Psoas muscle (tissue), 8 donors: ENCODE data around the gene VWA8. TPM values are rescaled to one million over a fixed set of nuclear protein-coding genes. Genes with fewer than 3 reads are reported as not detected.

Source experiments
- ATAC-seq, 4 donors: fragments of 200-7000 bp; cut with Tn5 transposase; one replicate each; pipeline ENCODE4 v1.9.1; 2020; ENCODE audit warnings: moderate library complexity in 3 of 4, mild to moderate bottlenecking in 2 of 4
- DNase-seq, 2 donors: peaks; one replicate each; pipeline ENCODE4 v3.0.0-alpha.2; 2020
- H3K27ac ChIP-seq: fragments of 200-600 bp; one replicate; pipeline ENCODE4 v1.8.0; 2022
- H3K27me3 ChIP-seq, 3 donors: fragments of 200-600 bp in 1 of 3; one replicate each; pipeline versions ENCODE4 v1.6.1 to v1.8.0; 2013 to 2022; ENCODE audit warnings: low read length in 2 of 3, mild to moderate bottlenecking in 2 of 3, moderate library complexity in 1 of 3; ENCODE audit not compliant: insufficient read depth in 3 of 3
- H3K36me3 ChIP-seq, 2 donors: fragments of 200-600 bp in 1 of 2; one replicate each; pipeline versions ENCODE4 v1.6.1 to v1.8.0; 2013 to 2022; ENCODE audit warnings: low read depth in 1 of 2, mild to moderate bottlenecking in 1 of 2, moderate library complexity in 1 of 2; ENCODE audit not compliant: insufficient read depth in 1 of 2
- H3K4me1 ChIP-seq: fragments of 200-600 bp; one replicate; pipeline ENCODE4 v1.8.0; 2022
- H3K4me3 ChIP-seq: fragments of 200-600 bp; one replicate; pipeline ENCODE4 v1.8.0; 2022; ENCODE audit warnings: mild to moderate bottlenecking
- H3K9me3 ChIP-seq: fragments of 200-600 bp; one replicate; pipeline ENCODE4 v1.8.0; 2022
- WGBS, 3 donors: extraction: QIAGEN DNeasy Blood & Tissue Kit; methylation state at CpG; one replicate each; pipeline versions ENCODE4 v1.1.6 to v1.1.7; 2013; 5-methylcytosine and 5-hydroxymethylcytosine counted together
- intact Hi-C, 2 donors: fragments of 100-400 bp; cut with DNase I; formaldehyde crosslinking; loops; one replicate each; pipeline versions ENCODE4 v1.11.0 to v1.14.2; 2022
- polyA plus RNA-seq, 3 donors: library from polyadenylated mRNA; stranded (reverse); fragments of 200-250 nt; gene quantifications; one replicate each; pipeline ENCODE4 v1.2.3, GENCODE V29; 2013
- total RNA-seq, 4 donors: library from RNA; stranded (reverse); fragmentation: NEBNext Ultra II Directional in 2 of 4; extraction: Animal tissue kit (Norgen Biotek cat#: 25700) in 2 of 4; gene quantifications; one replicate each; pipeline versions ENCODE4 v1.2.1 to v1.2.4, GENCODE V29; 2021 to 2023
- TF ChIP-seq, protein P1 (sequence below): fragments of 200-600 bp; IDR thresholded peaks from one replicate; pipeline ENCODE4 v1.8.0; 2022; ENCODE audit warnings: antibody characterized with exemption
- donor health status: healthy with polysubstance abuse.
- donor health status: DM: no; HTN: no; CAD: no; lungs with moderate emphysema.
- donor health status: Bipolar disorder and iron deficiency.
- donor health status: healthy.
- donor health status: DM: yes; HTN: yes; CAD: no.
- donor health status: DM: no; HTN: no; CAD: no.
- donor health status: DM: no; HTN: no; CAD: no.
- donor health status: DM: yes; HTN: yes; CAD: no.

The VWA8 gene
- total and polyA plus RNA-seq, 7 donors, result 8.6 to 50.5 (median 30.1) TPM

DNA sequence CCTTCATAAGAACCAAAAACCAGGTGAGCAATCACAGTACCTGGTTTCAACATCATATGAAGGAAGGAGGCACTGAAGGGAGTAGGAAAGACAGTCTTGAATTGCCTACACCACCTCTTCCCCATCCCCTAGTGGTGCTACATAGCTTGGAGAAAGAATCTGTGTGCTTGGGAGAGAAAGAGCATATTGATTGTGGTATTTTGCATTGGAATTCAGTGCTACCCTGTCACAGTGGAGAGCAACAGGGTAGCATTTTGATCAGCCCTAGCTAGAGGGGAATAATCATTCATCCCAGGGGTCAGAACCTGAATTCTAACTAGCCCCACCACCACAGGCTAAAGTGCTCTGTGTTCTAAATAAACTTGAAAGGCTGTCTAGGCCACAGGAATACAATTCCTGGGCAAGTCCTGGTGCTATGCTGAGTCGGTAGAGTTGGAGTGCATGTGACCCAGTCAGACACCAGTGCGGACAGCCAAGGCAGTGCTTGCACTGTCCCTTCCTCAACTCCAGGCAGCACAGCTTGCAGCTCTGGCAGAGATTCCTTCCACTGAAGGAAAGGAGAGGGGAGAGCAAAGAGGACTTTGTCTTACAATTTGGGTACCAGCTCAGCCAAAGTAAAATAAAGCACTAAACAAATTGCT is 158.7 kb downstream of the VWA8 start:
- peaks cover 3% of the 10 kb centered on the region for H3K9me3 ChIP-seq
- no peaks in the 10 kb centered on the region for H3K27me3 ChIP-seq
- intact Hi-C loops, result no loop called here
- DNase-seq, result no peak
- peak in 2 of 4 donors; percentile 58 to 66 for ATAC-seq
- no peak overlapping the region for H3K27ac ChIP-seq
- H3K36me3 ChIP-seq, result peaks cover 3 to 18% of the 10 kb centered on the region in 2 donors
- no peak overlapping the region for H3K4me3 ChIP-seq
- H3K4me1 ChIP-seq, result no peaks in the 10 kb centered on the region
- TF ChIP-seq, protein P1, sequence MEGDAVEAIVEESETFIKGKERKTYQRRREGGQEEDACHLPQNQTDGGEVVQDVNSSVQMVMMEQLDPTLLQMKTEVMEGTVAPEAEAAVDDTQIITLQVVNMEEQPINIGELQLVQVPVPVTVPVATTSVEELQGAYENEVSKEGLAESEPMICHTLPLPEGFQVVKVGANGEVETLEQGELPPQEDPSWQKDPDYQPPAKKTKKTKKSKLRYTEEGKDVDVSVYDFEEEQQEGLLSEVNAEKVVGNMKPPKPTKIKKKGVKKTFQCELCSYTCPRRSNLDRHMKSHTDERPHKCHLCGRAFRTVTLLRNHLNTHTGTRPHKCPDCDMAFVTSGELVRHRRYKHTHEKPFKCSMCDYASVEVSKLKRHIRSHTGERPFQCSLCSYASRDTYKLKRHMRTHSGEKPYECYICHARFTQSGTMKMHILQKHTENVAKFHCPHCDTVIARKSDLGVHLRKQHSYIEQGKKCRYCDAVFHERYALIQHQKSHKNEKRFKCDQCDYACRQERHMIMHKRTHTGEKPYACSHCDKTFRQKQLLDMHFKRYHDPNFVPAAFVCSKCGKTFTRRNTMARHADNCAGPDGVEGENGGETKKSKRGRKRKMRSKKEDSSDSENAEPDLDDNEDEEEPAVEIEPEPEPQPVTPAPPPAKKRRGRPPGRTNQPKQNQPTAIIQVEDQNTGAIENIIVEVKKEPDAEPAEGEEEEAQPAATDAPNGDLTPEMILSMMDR, result no peak
- 62 to 90% (median 88%) methylated on average over 2 of the region's 2 CpGs for WGBS, 3 donors

- no peak overlapping the region for H3K27ac ChIP-seq
- TF ChIP-seq, protein P1, result no peak
- ATAC-seq, result no peak
- no peak for DNase-seq
- H3K9me3 ChIP-seq, result no peaks in the 10 kb centered on the region
- intact Hi-C loops, result no loop called here
- H3K27me3 ChIP-seq, result no peaks in the 10 kb centered on the region
- no peaks in the 10 kb centered on the region for H3K4me1 ChIP-seq
- no peak overlapping the region for H3K4me3 ChIP-seq
- no peaks in the 10 kb centered on the region for H3K36me3 ChIP-seq
Observed at GRCh38 chr13:41791056-41791455, 169.9 kb downstream of the VWA8 start.

- intact Hi-C loops, result no loop called here
- no peaks in the 10 kb centered on the region for H3K9me3 ChIP-seq
- DNase-seq (no peak), ATAC-seq (peak; percentile 40 to 80 (median 66))
- no peak overlapping the region for H3K27ac ChIP-seq
- no peaks in the 10 kb centered on the region for H3K27me3 ChIP-seq
- no peaks in the 10 kb centered on the region for H3K36me3 ChIP-seq
- TF ChIP-seq, protein P1, result no peak
- H3K4me3 ChIP-seq, result no peak overlapping the region
- no peaks in the 10 kb centered on the region for H3K4me1 ChIP-seq
- 50 to 57% (median 56%) methylated on average over 4 of the region's 4 CpGs for WGBS, 3 donors
Observed at GRCh38 chr13:41788552-41788951, 172.4 kb downstream of the VWA8 start.

DNA sequence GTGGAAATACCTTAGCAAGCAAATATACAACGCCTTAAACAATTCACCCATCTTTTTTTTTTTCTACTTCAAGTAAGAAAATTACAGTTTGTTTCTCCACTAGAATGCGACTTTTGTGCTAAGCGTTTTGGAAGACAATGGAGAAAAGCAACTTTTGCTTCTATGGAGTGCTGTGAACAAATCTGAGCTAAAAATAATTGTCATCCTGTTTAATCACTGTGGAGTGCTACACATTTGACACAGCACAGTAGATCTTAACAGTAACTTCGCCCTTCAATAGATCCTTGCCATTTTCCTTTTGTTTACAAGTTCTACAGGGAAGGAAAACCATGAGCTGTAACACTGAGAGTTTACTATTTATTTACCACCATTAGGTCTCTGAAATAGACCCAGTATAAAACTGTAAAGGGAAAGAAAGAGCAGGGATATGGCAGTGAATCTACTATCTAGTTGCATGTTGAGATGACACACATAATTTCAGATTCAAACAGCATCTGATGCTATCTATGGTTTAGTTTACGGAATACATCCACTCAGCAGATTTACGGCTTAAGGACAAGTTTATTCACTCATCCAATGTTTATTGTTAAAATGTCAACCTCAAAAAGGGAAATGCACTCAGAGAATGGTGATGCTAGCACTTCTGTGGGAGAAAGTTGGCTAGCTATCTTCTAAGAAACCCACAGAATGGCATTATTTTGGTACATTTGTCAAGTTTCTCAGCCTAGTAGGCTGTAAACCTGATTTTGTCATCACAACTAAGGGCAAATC is 175.3 kb downstream of the VWA8 start:
- H3K36me3 ChIP-seq, result no peaks in the 10 kb centered on the region
- H3K27me3 ChIP-seq, result no peaks in the 10 kb centered on the region
- H3K9me3 ChIP-seq, result no peaks in the 10 kb centered on the region
- no peak for ATAC-seq
- TF ChIP-seq, protein P1, result no peak
- H3K4me1 ChIP-seq, result peaks cover 9% of the 10 kb centered on the region
- H3K4me3 ChIP-seq, result no peak overlapping the region
- intact Hi-C loops, result no loop called here
- no peak for DNase-seq
- WGBS, 3 donors, result 87 to 91% (median 87%) methylated on average over 6 of the region's 6 CpGs
- H3K27ac ChIP-seq, result no peak overlapping the region
